Stimulated activated naive CD8-positive, alpha-beta T cell treated with anti-CD3 and anti-CD28 coated beads, Interleukin-15, Interleukin-2, amounts not matched to agents 100 ng/mL and 50 ng/mL, for 24 hours (primary cell): ENCODE data around the gene AP2M1.

ENCODE experiments used
- H3K27ac Mint-ChIP-seq: one replicate; pipeline ENCODE4 v1.8.0; 2021; ENCODE audit warnings: mild to moderate bottlenecking, mixed read lengths
- H3K27me3 Mint-ChIP-seq: one replicate; pipeline ENCODE4 v1.8.0; 2021; ENCODE audit warnings: mixed read lengths
- H3K36me3 Mint-ChIP-seq: one replicate; pipeline ENCODE4 v1.8.0; 2021; ENCODE audit warnings: low read depth, mixed read lengths
- H3K4me1 Mint-ChIP-seq: one replicate; pipeline ENCODE4 v1.8.0; 2021; ENCODE audit warnings: low read depth, mixed read lengths
- H3K4me3 Mint-ChIP-seq: one replicate; pipeline ENCODE4 v1.8.0; 2021; ENCODE audit warnings: mild to moderate bottlenecking, mixed read lengths
- H3K9me3 Mint-ChIP-seq: one replicate; pipeline ENCODE4 v1.8.0; 2021; ENCODE audit warnings: mixed read lengths

The AP2M1 gene

GRCh38 chr3:184168363-184169120 is 6.1 kb upstream of the AP2M1 start:
- H3K9me3 Mint-ChIP-seq = no peaks in the 10 kb centered on the region
- H3K4me3 Mint-ChIP-seq = no peak overlapping the region
- H3K27me3 Mint-ChIP-seq = no peaks in the 10 kb centered on the region
- H3K4me1 Mint-ChIP-seq = no peaks in the 10 kb centered on the region
- peaks cover 35% of the 10 kb centered on the region for H3K36me3 Mint-ChIP-seq
- no peak overlapping the region for H3K27ac Mint-ChIP-seq

GRCh38 chr3:184169896-184170875 is 4.5 kb upstream of the AP2M1 start:
- no peaks in the 10 kb centered on the region for H3K27me3 Mint-ChIP-seq
- peaks cover 28% of the 10 kb centered on the region for H3K36me3 Mint-ChIP-seq
- no peak overlapping the region for H3K27ac Mint-ChIP-seq
- no peak overlapping the region for H3K4me3 Mint-ChIP-seq
- H3K9me3 Mint-ChIP-seq = no peaks in the 10 kb centered on the region
- peaks cover 5% of the 10 kb centered on the region for H3K4me1 Mint-ChIP-seq

GRCh38 chr3:184171562-184171961 is 3.1 kb upstream of the AP2M1 start:
- H3K4me1 Mint-ChIP-seq = peaks cover 19% of the 10 kb centered on the region
- no peaks in the 10 kb centered on the region for H3K27me3 Mint-ChIP-seq
- no peaks in the 10 kb centered on the region for H3K9me3 Mint-ChIP-seq
- H3K27ac Mint-ChIP-seq = no peak overlapping the region
- no peak overlapping the region for H3K4me3 Mint-ChIP-seq
- peaks cover 24% of the 10 kb centered on the region for H3K36me3 Mint-ChIP-seq

- Mint-ChIP-seq H3K27ac (no peak overlapping the region), H3K4me1 (peaks cover 28% of the 10 kb centered on the region), H3K9me3 (no peaks in the 10 kb centered on the region), H3K4me3 (no peak overlapping the region), H3K36me3 (peaks cover 18% of the 10 kb centered on the region), H3K27me3 (no peaks in the 10 kb centered on the region)
Observed at GRCh38 chr3:184172681-184173373, 1.8 kb upstream of the AP2M1 start.

- Mint-ChIP-seq H3K9me3 (no peaks in the 10 kb centered on the region), H3K4me1 (peaks cover 33% of the 10 kb centered on the region), H3K27ac (no peak overlapping the region), H3K4me3 (no peak overlapping the region), H3K36me3 (peaks cover 22% of the 10 kb centered on the region), H3K27me3 (no peaks in the 10 kb centered on the region)
Observed at GRCh38 chr3:184173374-184173722, 1.3 kb upstream of the AP2M1 start.

- H3K4me1 Mint-ChIP-seq = peaks cover 33% of the 10 kb centered on the region
Observed at GRCh38 chr3:184174284-184174645, 390 bp upstream of the AP2M1 start.

GRCh38 chr3:184175506-184175905 is 851 bp downstream of the AP2M1 start:
- peak overlapping the region; percentile 74 for H3K27ac Mint-ChIP-seq
- H3K4me1 Mint-ChIP-seq = peaks cover 33% of the 10 kb centered on the region
- no peaks in the 10 kb centered on the region for H3K27me3 Mint-ChIP-seq
- H3K9me3 Mint-ChIP-seq = no peaks in the 10 kb centered on the region
- peaks cover 35% of the 10 kb centered on the region for H3K36me3 Mint-ChIP-seq
- peak overlapping the region; percentile 98 for H3K4me3 Mint-ChIP-seq

More at GRCh38 chr3:184174284-184174645, 390 bp upstream of the AP2M1 start:
- peak overlapping the region; percentile 98 for H3K4me3 Mint-ChIP-seq
- H3K27ac Mint-ChIP-seq = peak overlapping the region; percentile 36
- H3K36me3 Mint-ChIP-seq = peaks cover 25% of the 10 kb centered on the region
- no peaks in the 10 kb centered on the region for H3K27me3 Mint-ChIP-seq
- H3K9me3 Mint-ChIP-seq = no peaks in the 10 kb centered on the region

- peak overlapping the region; percentile 74 for H3K27ac Mint-ChIP-seq
- no peaks in the 10 kb centered on the region for H3K27me3 Mint-ChIP-seq
- H3K9me3 Mint-ChIP-seq = no peaks in the 10 kb centered on the region
- H3K4me3 Mint-ChIP-seq = peak overlapping the region; percentile 98
- peaks cover 33% of the 10 kb centered on the region for H3K4me1 Mint-ChIP-seq
- peaks cover 36% of the 10 kb centered on the region for H3K36me3 Mint-ChIP-seq
Observed at GRCh38 chr3:184175981-184176376, 1.3 kb downstream of the AP2M1 start.

GRCh38 chr3:184176377-184177330 is 2.0 kb downstream of the AP2M1 start:
- Mint-ChIP-seq H3K4me1 (peaks cover 33% of the 10 kb centered on the region), H3K27ac (no peak overlapping the region), H3K4me3 (peak overlapping the region; percentile 98), H3K27me3 (no peaks in the 10 kb centered on the region), H3K9me3 (no peaks in the 10 kb centered on the region), H3K36me3 (peaks cover 36% of the 10 kb centered on the region)

- peaks cover 41% of the 10 kb centered on the region for H3K36me3 Mint-ChIP-seq
- no peaks in the 10 kb centered on the region for H3K27me3 Mint-ChIP-seq
- H3K4me1 Mint-ChIP-seq = peaks cover 33% of the 10 kb centered on the region
- H3K4me3 Mint-ChIP-seq = no peak overlapping the region
- H3K9me3 Mint-ChIP-seq = no peaks in the 10 kb centered on the region
- H3K27ac Mint-ChIP-seq = no peak overlapping the region
Observed at GRCh38 chr3:184177331-184177731, 2.7 kb downstream of the AP2M1 start.

- Mint-ChIP-seq H3K4me3 (no peak overlapping the region), H3K4me1 (peaks cover 33% of the 10 kb centered on the region), H3K27me3 (no peaks in the 10 kb centered on the region), H3K36me3 (peaks cover 43% of the 10 kb centered on the region), H3K27ac (no peak overlapping the region), H3K9me3 (no peaks in the 10 kb centered on the region)
Observed at GRCh38 chr3:184177767-184178306, 3.2 kb downstream of the AP2M1 start.

GRCh38 chr3:184178521-184179138 is 4.0 kb downstream of the AP2M1 start:
- Mint-ChIP-seq H3K27ac (no peak overlapping the region), H3K27me3 (no peaks in the 10 kb centered on the region), H3K36me3 (peaks cover 48% of the 10 kb centered on the region), H3K4me3 (no peak overlapping the region), H3K9me3 (no peaks in the 10 kb centered on the region), H3K4me1 (peaks cover 33% of the 10 kb centered on the region)

- H3K27ac Mint-ChIP-seq = no peak overlapping the region
- H3K4me3 Mint-ChIP-seq = no peak overlapping the region
- H3K9me3 Mint-ChIP-seq = no peaks in the 10 kb centered on the region
Observed at GRCh38 chr3:184180165-184180564, 5.5 kb downstream of the AP2M1 start.

More at GRCh38 chr3:184180165-184180564, 5.5 kb downstream of the AP2M1 start:
- peaks cover 36% of the 10 kb centered on the region for H3K4me1 Mint-ChIP-seq
- H3K36me3 Mint-ChIP-seq = peaks cover 61% of the 10 kb centered on the region
- no peaks in the 10 kb centered on the region for H3K27me3 Mint-ChIP-seq
